ENCODE results near the gene RAB7B.
A peak's percentile ranks its signal among the peaks of the same experiment; 100 is the strongest.

RAB7B gene

GRCh38 chr1:205993068-205993467 lies 10.1 kb downstream of the RAB7B start:
- DNase-seq = no peak

- DNase-seq = no peak
Observed at GRCh38 chr1:205992218-205992882, 10.8 kb downstream of the RAB7B start.

- no peak for DNase-seq
Observed at GRCh38 chr1:205991237-205991636, 12.0 kb downstream of the RAB7B start.

GRCh38 chr1:205990226-205990625 lies 13.0 kb downstream of the RAB7B start:
- DNase-seq = no peak

- no peak for DNase-seq
Observed at GRCh38 chr1:205989786-205990185, 13.4 kb downstream of the RAB7B start.

GRCh38 chr1:205988585-205988995 lies 14.6 kb downstream of the RAB7B start:
- DNase-seq = no peak

GRCh38 chr1:205986861-205987260 lies 16.3 kb downstream of the RAB7B start:
- DNase-seq = no peak

GRCh38 chr1:205986292-205986691 lies 16.9 kb downstream of the RAB7B start:
- DNase-seq = no peak

- no peak for DNase-seq
Observed at GRCh38 chr1:205985330-205986005, 17.7 kb downstream of the RAB7B start.

- peak; percentile 11 for DNase-seq
Observed at GRCh38 chr1:205983925-205984725, 19.1 kb downstream of the RAB7B start.

GRCh38 chr1:205981257-205981656 lies 21.9 kb downstream of the RAB7B start:
- no peak for DNase-seq

GRCh38 chr1:205980237-205980870 lies 22.8 kb downstream of the RAB7B start:
- no peak for DNase-seq

- DNase-seq = no peak
Observed at GRCh38 chr1:205979301-205979700, 23.9 kb downstream of the RAB7B start.

- DNase-seq = no peak
Observed at GRCh38 chr1:205978676-205979075, 24.5 kb downstream of the RAB7B start.

GRCh38 chr1:205977402-205978014 lies 25.7 kb downstream of the RAB7B start:
- DNase-seq = peak; percentile 81

GRCh38 chr1:205976708-205977401 lies 26.3 kb downstream of the RAB7B start:
- no peak for DNase-seq

GRCh38 chr1:205976036-205976435 lies 27.2 kb downstream of the RAB7B start:
- DNase-seq = no peak

- DNase-seq = no peak
Observed at GRCh38 chr1:205975387-205975998, 27.7 kb downstream of the RAB7B start.

GRCh38 chr1:205974712-205975111 lies 28.5 kb downstream of the RAB7B start:
- DNase-seq = no peak

GRCh38 chr1:205973377-205974232 lies 29.6 kb downstream of the RAB7B start:
- no peak for DNase-seq
